Fibroblast of peridontal ligament (primary cell): ENCODE measurements around the gene LMAN2.

ENCODE experiments used
- DNase-seq: peaks from one replicate; pipeline ENCODE4 v3.0.0-alpha.2; 2010; ENCODE audit errors: extremely low read depth

The LMAN2 gene

GRCh38 chr5:177351392-177352329 lies at the start of gene LMAN2:
LMAN2 (minus strand) TSS chr5:177351668; CDS start chr5:177351647, 21 bp downstream.
- peak; percentile 97 for DNase-seq

GRCh38 chr5:177399997-177400868 lies 48.8 kb upstream of the LMAN2 start, which contains the start of gene PFN3:
PFN3 (minus strand) TSS chr5:177400661; CDS start chr5:177400576, 85 bp downstream.
- DNase-seq = no peak

- DNase-seq = no peak
Measured at GRCh38 chr5:177397875-177398390, 46.5 kb upstream of the LMAN2 start.

GRCh38 chr5:177396807-177397206 lies 45.3 kb upstream of the LMAN2 start:
- no peak for DNase-seq

GRCh38 chr5:177396078-177396477 lies 44.6 kb upstream of the LMAN2 start:
- DNase-seq = no peak

- no peak for DNase-seq
Measured at GRCh38 chr5:177393990-177394389, 42.5 kb upstream of the LMAN2 start.

- DNase-seq = no peak
Measured at GRCh38 chr5:177393206-177393765, 41.8 kb upstream of the LMAN2 start.

GRCh38 chr5:177392765-177393164 lies 41.3 kb upstream of the LMAN2 start:
- DNase-seq = no peak

- DNase-seq = peak; percentile 79
Measured at GRCh38 chr5:177390363-177391300, 39.2 kb upstream of the LMAN2 start.

- DNase-seq = peak; percentile 89
Measured at GRCh38 chr5:177389241-177390169, 38.0 kb upstream of the LMAN2 start.

- DNase-seq = no peak
Measured at GRCh38 chr5:177388521-177389052, 37.1 kb upstream of the LMAN2 start.

- DNase-seq = no peak
Measured at GRCh38 chr5:177387405-177387804, 35.9 kb upstream of the LMAN2 start.

GRCh38 chr5:177386542-177386941 lies 35.1 kb upstream of the LMAN2 start:
- no peak for DNase-seq

- DNase-seq = no peak
Measured at GRCh38 chr5:177385720-177386119, 34.3 kb upstream of the LMAN2 start.

- no peak for DNase-seq
Measured at GRCh38 chr5:177384134-177384533, 32.7 kb upstream of the LMAN2 start, which contains the start of gene SLC34A1. SLC34A1 (plus strand) TSS chr5:177384434; CDS start chr5:177385742, 1,308 bp downstream.

GRCh38 chr5:177383181-177383580 lies 31.7 kb upstream of the LMAN2 start:
- no peak for DNase-seq

GRCh38 chr5:177382423-177383029 lies 31.1 kb upstream of the LMAN2 start:
- DNase-seq = peak; percentile 45

- DNase-seq = no peak
Measured at GRCh38 chr5:177380805-177381126, 29.3 kb upstream of the LMAN2 start.
